NB4 (cell line): ENCODE measurements around the gene CDC42EP3.

Experiments
- DNase-seq: peaks from one replicate; pipeline ENCODE4 v3.0.0; 2010; ENCODE audit warnings: low read depth
- H3K4me3 ChIP-seq: one replicate; pipeline ENCODE4 v1.5.1; 2011; ENCODE audit warnings: mild to moderate bottlenecking, low read depth, low read length, moderate library complexity
- CTCF ChIP-seq: IDR thresholded peaks from one replicate; pipeline ENCODE4 v1.5.1; 2012; ENCODE audit warnings: low read depth, low read length
- MAX ChIP-seq: IDR thresholded peaks from 2 replicates; pipeline ENCODE4 v1.6.1; 2011; ENCODE audit warnings: low read depth, low read length
- MYC ChIP-seq: IDR thresholded peaks from 2 replicates; pipeline ENCODE4 v1.6.1; 2011; ENCODE audit warnings: low read depth, low read length
- POLR2A ChIP-seq: IDR thresholded peaks from 2 replicates; pipeline ENCODE4 v1.6.1; 2011; ENCODE audit warnings: mild to moderate bottlenecking; ENCODE audit not compliant: insufficient read length; ENCODE audit errors: extremely low read depth

The CDC42EP3 gene

GRCh38 chr2:37654419-37654818 lies 17.0 kb downstream of the CDC42EP3 start:
- no peak for TF ChIP-seq POLR2A
- no peak for TF ChIP-seq MYC
- no peak for TF ChIP-seq CTCF
- TF ChIP-seq MAX: no peak
- no peak for DNase-seq

GRCh38 chr2:37653805-37654378 lies 17.6 kb downstream of the CDC42EP3 start:
- peak; percentile 84 for DNase-seq
- no peak for TF ChIP-seq CTCF
- TF ChIP-seq MYC: 0 out of 2 replicates have a peak, but pooled peaks have one; percentile 16
- no peak overlapping the region for H3K4me3 ChIP-seq

More at GRCh38 chr2:37654419-37654818, 17.0 kb downstream of the CDC42EP3 start:
- H3K4me3 ChIP-seq: no peak overlapping the region

GRCh38 chr2:37653093-37653492 lies 18.3 kb downstream of the CDC42EP3 start:
- no peak for DNase-seq
- TF ChIP-seq CTCF (no peak), MAX (no peak), POLR2A (no peak), MYC (no peak)
- no peak overlapping the region for H3K4me3 ChIP-seq

- H3K4me3 ChIP-seq: no peak overlapping the region
- DNase-seq: no peak
- no peak for TF ChIP-seq CTCF
- TF ChIP-seq POLR2A: no peak
- TF ChIP-seq MYC: no peak
- TF ChIP-seq MAX: no peak
Observed at GRCh38 chr2:37652199-37652640, 19.2 kb downstream of the CDC42EP3 start.

- no peak overlapping the region for H3K4me3 ChIP-seq
- no peak for TF ChIP-seq MAX
- no peak for TF ChIP-seq CTCF
- no peak for TF ChIP-seq POLR2A
- no peak for TF ChIP-seq MYC
- DNase-seq: no peak
Observed at GRCh38 chr2:37650548-37651093, 20.8 kb downstream of the CDC42EP3 start.

GRCh38 chr2:37649518-37649917 lies 21.9 kb downstream of the CDC42EP3 start:
- DNase-seq: no peak
- no peak for TF ChIP-seq MYC
- no peak for TF ChIP-seq POLR2A
- H3K4me3 ChIP-seq: no peak overlapping the region
